Fibroblast of skin of back (primary cell): ENCODE results near the gene ACMSD. TPM values are rescaled to one million over a fixed set of nuclear protein-coding genes. Genes with fewer than 3 reads are reported as not detected.
"Not testable (repeated sequence)": the region's sequence is repeated elsewhere in the genome, so short reads cannot be mapped to it uniquely, and the experiment has no call there.

ENCODE experiments used
- DNase-seq: peaks from one replicate; pipeline ENCODE4 v3.0.0-alpha.2; 2013
- polyA plus RNA-seq, 2 experiments: library from polyadenylated mRNA; unstranded; fragments of 120-200 nt; gene quantifications; one replicate each; pipeline ENCODE4 v1.2.1, GENCODE V29; 2013; ENCODE audit not compliant: insufficient read length in 2 of 2

ACMSD gene
- 0.06 TPM for polyA plus RNA-seq (2013, experiment 1 of 2; ENCODE audit: insufficient read length)
- 0.07 TPM for polyA plus RNA-seq (2013, experiment 2 of 2; ENCODE audit: insufficient read length)

- no peak for DNase-seq
Observed at GRCh38 chr2:134838143-134838620, at the start of gene ACMSD. Gene ACMSD, plus strand, starts transcription at chr2:134838616. Its CDS starts 67 bp downstream, at chr2:134838683.

- no peak for DNase-seq
Observed at GRCh38 chr2:134790487-134790886, 47.9 kb upstream of the ACMSD start.

GRCh38 chr2:134791616-134792015 lies 46.8 kb upstream of the ACMSD start:
- DNase-seq = no peak

- no peak for DNase-seq
Observed at GRCh38 chr2:134792186-134792585, 46.2 kb upstream of the ACMSD start.

- DNase-seq = no peak
Observed at GRCh38 chr2:134795765-134796164, 42.7 kb upstream of the ACMSD start.

GRCh38 chr2:134796373-134796772 lies 42.0 kb upstream of the ACMSD start:
- no peak for DNase-seq

- DNase-seq = no peak
Observed at GRCh38 chr2:134799936-134800335, 38.5 kb upstream of the ACMSD start.

GRCh38 chr2:134800341-134800740 lies 38.1 kb upstream of the ACMSD start:
- no peak for DNase-seq

- DNase-seq = not testable (repeated sequence)
Observed at GRCh38 chr2:134803609-134804405, 34.6 kb upstream of the ACMSD start.

GRCh38 chr2:134815741-134816140 lies 22.7 kb upstream of the ACMSD start:
- DNase-seq = no peak

GRCh38 chr2:134818321-134818720 lies 20.1 kb upstream of the ACMSD start:
- peak; percentile 1 for DNase-seq

GRCh38 chr2:134819334-134819733 lies 19.1 kb upstream of the ACMSD start:
- peak; percentile 71 for DNase-seq

GRCh38 chr2:134823431-134823830 lies 15.0 kb upstream of the ACMSD start:
- DNase-seq = no peak

GRCh38 chr2:134823832-134824231 lies 14.6 kb upstream of the ACMSD start:
- DNase-seq = no peak

- not testable (repeated sequence) for DNase-seq
Observed at GRCh38 chr2:134825716-134826115, 12.7 kb upstream of the ACMSD start.

- no peak for DNase-seq
Observed at GRCh38 chr2:134835471-134835870, 2.9 kb upstream of the ACMSD start.

GRCh38 chr2:134836986-134837385 lies 1.4 kb upstream of the ACMSD start:
- peak; percentile 94 for DNase-seq

- no peak for DNase-seq
Observed at GRCh38 chr2:134839649-134840048, 1.2 kb downstream of the ACMSD start.

GRCh38 chr2:134842930-134843490 lies 4.6 kb downstream of the ACMSD start:
- DNase-seq = no peak

GRCh38 chr2:134843968-134844367 lies 5.6 kb downstream of the ACMSD start:
- no peak for DNase-seq

- no peak for DNase-seq
Observed at GRCh38 chr2:134845028-134845427, 6.6 kb downstream of the ACMSD start.

- peak; percentile 60 for DNase-seq
Observed at GRCh38 chr2:134845719-134846118, 7.3 kb downstream of the ACMSD start.

GRCh38 chr2:134846213-134846612 lies 7.8 kb downstream of the ACMSD start:
- no peak for DNase-seq

- DNase-seq = not testable (repeated sequence)
Observed at GRCh38 chr2:134847582-134847981, 9.2 kb downstream of the ACMSD start.
